Bronchial epithelial cell (primary cell): Measurements from ENCODE around the gene OST4. TPM values are rescaled to one million over a fixed set of nuclear protein-coding genes. Genes with fewer than 3 reads are reported as not detected.
A peak's percentile ranks its signal among the peaks of the same experiment; 100 is the strongest.

Experiments used
- DNase-seq: peaks from one replicate; pipeline ENCODE4 v3.0.0-alpha.2; 2010; ENCODE audit warnings: low read depth
- FAIRE-seq: peaks from 2 replicates; lab custom pipeline; 2011; peaks lifted over from hg19 to GRCh38; lab: Jason Lieb, UNC
- H3K27me3 ChIP-seq: 2 replicates; pipeline ENCODE4 v1.5.1; 2011; ENCODE audit warnings: low read length; ENCODE audit not compliant: control insufficient read depth, insufficient read depth
- H3K36me3 ChIP-seq: 2 replicates; pipeline ENCODE4 v1.5.1; 2011; ENCODE audit warnings: low read length; ENCODE audit not compliant: control insufficient read depth, insufficient read depth
- H3K4me3 ChIP-seq: 2 replicates; pipeline ENCODE4 v1.5.1; 2011; ENCODE audit warnings: mild to moderate bottlenecking, low read depth, low read length, control low read depth
- CTCF ChIP-seq: IDR thresholded peaks from 2 replicates; pipeline ENCODE4 v1.5.1; 2011; ENCODE audit warnings: mild to moderate bottlenecking, moderate library complexity, low read length, control low read depth, inconsistent platforms; ENCODE audit not compliant: insufficient read depth, severe bottlenecking
- total RNA-seq: library from RNA; depleted of rRNA; stranded (reverse); fragments of >200 nt; gene quantifications from 2 replicates; pipeline ENCODE4 v1.2.1, GENCODE V29; 2014

OST4 gene
- total RNA-seq, 1 donor from 2014 or later: 226 TPM

DNA sequence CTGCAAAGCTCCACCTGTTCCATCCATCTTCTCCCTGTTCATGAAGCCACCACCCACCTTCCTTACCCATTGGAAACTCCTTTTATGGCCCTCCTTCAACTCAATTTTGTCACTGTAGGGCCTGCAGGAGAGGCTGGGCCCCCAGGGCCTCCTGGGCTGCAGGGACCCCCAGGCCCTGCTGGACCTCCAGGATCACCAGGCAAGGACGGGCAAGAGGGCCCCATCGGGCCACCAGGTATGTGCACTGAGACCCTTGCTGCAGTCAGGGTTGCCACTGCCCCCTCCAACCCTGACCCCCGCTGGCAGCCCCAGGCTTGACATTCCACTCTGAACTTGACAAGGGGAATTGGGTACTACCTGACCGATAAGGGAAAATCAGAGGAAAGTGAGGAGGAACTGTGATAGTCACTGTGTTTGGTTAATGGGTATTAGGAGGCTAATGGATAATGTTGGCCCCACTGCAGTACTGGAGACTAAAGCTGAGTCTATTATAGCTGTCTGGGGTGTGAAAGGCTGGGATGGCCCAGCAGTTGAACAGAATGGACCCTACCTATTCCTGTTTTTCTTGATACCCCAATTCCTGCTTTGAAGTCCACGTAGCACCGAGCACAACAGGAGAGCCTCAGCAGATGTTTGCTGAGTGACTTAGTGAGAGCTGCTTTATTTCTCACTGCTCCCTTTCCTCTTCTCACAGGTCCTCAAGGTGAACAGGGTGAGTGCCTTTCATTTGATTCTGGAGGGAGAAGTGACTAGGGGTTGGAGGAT lies 13.0 kb upstream of the OST4 start:
- TF ChIP-seq CTCF: no peak
- Histone ChIP-seq H3K36me3 (no peaks in the 10 kb centered on the region), H3K4me3 (no peak overlapping the region), H3K27me3 (no peaks in the 10 kb centered on the region)
- DNase-seq (no peak), FAIRE-seq (no peak)

GRCh38 chr2:27083410-27084296 lies 12.2 kb upstream of the OST4 start:
- no peaks in the 10 kb centered on the region for H3K27me3 ChIP-seq
- no peak for TF ChIP-seq CTCF
- no peak overlapping the region for H3K4me3 ChIP-seq
- FAIRE-seq: no peak
- peak; percentile 30 for DNase-seq
- H3K36me3 ChIP-seq: no peaks in the 10 kb centered on the region

- H3K36me3 ChIP-seq: no peaks in the 10 kb centered on the region
- no peaks in the 10 kb centered on the region for H3K27me3 ChIP-seq
- DNase-seq (no peak), FAIRE-seq (no peak)
- TF ChIP-seq CTCF: no peak
- no peak overlapping the region for H3K4me3 ChIP-seq
Measured at GRCh38 chr2:27082773-27083409, 11.4 kb upstream of the OST4 start.

- DNase-seq (no peak), FAIRE-seq (no peak)
- no peak for TF ChIP-seq CTCF
- H3K36me3 ChIP-seq: no peaks in the 10 kb centered on the region
- H3K4me3 ChIP-seq: no peak overlapping the region
- H3K27me3 ChIP-seq: no peaks in the 10 kb centered on the region
Measured at GRCh38 chr2:27081984-27082772, 10.7 kb upstream of the OST4 start.

- H3K4me3 ChIP-seq: no peak overlapping the region
- no peak for TF ChIP-seq CTCF
- no peaks in the 10 kb centered on the region for H3K27me3 ChIP-seq
- FAIRE-seq: no peak
- no peaks in the 10 kb centered on the region for H3K36me3 ChIP-seq
- no peak for DNase-seq
Measured at GRCh38 chr2:27080603-27080936, 9.1 kb upstream of the OST4 start.
